DMS79 (cell line): Measurements from ENCODE around the gene SLFN12L.

Experiments used
- DNase-seq: peaks from one replicate; lab custom pipeline; 2025; lab: John Stamatoyannopoulos, UW

The SLFN12L gene

GRCh38 chr17:35432176-35433074 is 105.1 kb downstream of the SLFN12L start, which contains the start of gene SLFN12:
Gene SLFN12, minus strand, starts transcription at chr17:35432500. Its CDS starts 9,472 bp downstream, at chr17:35423028.
- DNase-seq, result no peak

- DNase-seq, result no peak
Observed at GRCh38 chr17:35429702-35430101, 107.8 kb downstream of the SLFN12L start.

DNA sequence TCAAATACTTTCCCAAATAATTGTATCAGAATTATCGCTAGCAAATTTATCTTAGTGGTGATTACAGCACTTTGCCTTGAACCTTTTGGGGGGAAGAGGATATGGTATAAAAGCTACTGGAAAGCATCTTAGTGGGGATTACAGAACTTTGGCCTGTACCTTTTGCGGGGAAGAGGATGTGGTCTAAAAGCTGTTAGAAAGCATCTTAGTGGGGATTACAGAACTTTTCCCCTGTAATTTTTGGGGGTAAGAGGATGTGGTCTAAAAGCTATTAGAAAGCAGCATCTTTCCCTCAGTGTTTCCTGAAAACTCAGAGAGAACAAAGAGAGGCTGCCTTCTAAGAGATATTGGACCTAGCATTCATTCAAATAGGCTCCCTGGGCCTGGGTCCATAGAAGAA is 109.2 kb downstream of the SLFN12L start:
- no peak for DNase-seq

- DNase-seq, result no peak
Observed at GRCh38 chr17:35423761-35424160, 113.7 kb downstream of the SLFN12L start.
